ENCODE results near the gene FAM50A.

GRCh38 chrX:154437971-154438893, 5.7 kb upstream of the FAM50A start:
- TF ChIP-seq CTCF (conservative IDR thresholded peaks at IDR 0.05 in 1 of 2, IDR thresholded peaks at IDR 0.05 in 1 of 2; ENCODE audit: low read depth in 1 of 2, low read length in 2 of 2), result no peak
- TF ChIP-seq EZH2 (IDR thresholded peaks at IDR 0.05; ENCODE audit: low read length, missing control alignments), result no peak

All from fibroblast of lung (primary cell).